Fibroblast of lung (primary cell): ENCODE data around the gene C1QTNF4. TPM values are rescaled to one million over a fixed set of nuclear protein-coding genes. Genes with fewer than 3 reads are reported as not detected.
A peak's percentile ranks its signal among the peaks of the same experiment; 100 is the strongest.

Experiments
- DNase-seq, 2 donors: peaks; one replicate each; pipeline versions ENCODE4 v3.0.0 to v3.0.0-alpha.2; 2010; ENCODE audit warnings: low read depth in 2 of 2
- H2AFZ ChIP-seq: 2 replicates; pipeline ENCODE4 v1.5.1; 2012; ENCODE audit warnings: low read length, control low read depth, inconsistent platforms
- H3K27ac ChIP-seq: 2 replicates; pipeline ENCODE4 v1.5.1; 2011; ENCODE audit warnings: low read length, control low read depth; ENCODE audit not compliant: insufficient read depth
- H3K27me3 ChIP-seq: 2 replicates; pipeline ENCODE4 v1.5.1; 2011; ENCODE audit warnings: mild to moderate bottlenecking, low read length; ENCODE audit not compliant: control insufficient read depth, insufficient read depth
- H3K36me3 ChIP-seq: 2 replicates; pipeline ENCODE4 v1.5.1; 2011; ENCODE audit warnings: low read length; ENCODE audit not compliant: control insufficient read depth, insufficient read depth
- H3K4me1 ChIP-seq: 2 replicates; pipeline ENCODE4 v1.5.1; 2011; ENCODE audit warnings: low read length; ENCODE audit not compliant: control insufficient read depth, insufficient read depth; ENCODE audit errors: extremely low read depth
- H3K4me2 ChIP-seq: 2 replicates; pipeline ENCODE4 v1.5.1; 2011; ENCODE audit warnings: low read length, control low read depth; ENCODE audit not compliant: insufficient read depth; ENCODE audit errors: extremely low read depth
- H3K4me3 ChIP-seq, 4 experiments: fragments of 200-600 bp in 1 of 4; sonication (generic) in 1 of 4; replicated peaks in 1 of 4; 2 replicates each; pipeline ENCODE4 v1.5.1; 2011 to 2016; ENCODE audit warnings: low read length in 4 of 4, low read depth in 3 of 4, mild to moderate bottlenecking in 3 of 4, control low read depth in 2 of 4, inconsistent platforms in 1 of 4, mixed read lengths in 1 of 4; ENCODE audit not compliant: insufficient read depth in 1 of 4; ENCODE audit errors: control extremely low read depth in 1 of 4
- H3K79me2 ChIP-seq: 2 replicates; pipeline ENCODE4 v1.5.1; 2012; ENCODE audit warnings: mild to moderate bottlenecking, low read length, inconsistent platforms; ENCODE audit not compliant: control insufficient read depth, insufficient read depth
- H3K9ac ChIP-seq: 2 replicates; pipeline ENCODE4 v1.5.1; 2011; ENCODE audit warnings: mild to moderate bottlenecking, low read length, control low read depth; ENCODE audit not compliant: insufficient read depth
- H3K9me3 ChIP-seq: 2 replicates; pipeline ENCODE4 v1.5.1; 2012; ENCODE audit warnings: low read depth, low read length; ENCODE audit not compliant: control insufficient read depth, insufficient read depth
- H4K20me1 ChIP-seq: 2 replicates; pipeline ENCODE4 v1.5.1; 2011; ENCODE audit warnings: low read length; ENCODE audit not compliant: control insufficient read depth, insufficient read depth; ENCODE audit errors: extremely low read depth
- EZH2 ChIP-seq: IDR thresholded peaks from 2 replicates; pipeline ENCODE4 v1.5.1; 2012; ENCODE audit warnings: low read length, control low read depth, mild to moderate bottlenecking; ENCODE audit errors: missing control alignments
- polyA plus RNA-seq, 2 donors: library from polyadenylated mRNA; depleted of rRNA in 1 of 2; stranded (reverse) in 1 of 2; unstranded in 1 of 2; fragments of >200 nt; gene quantifications; 2 replicates each; pipeline ENCODE4 v1.2.1, GENCODE V29; 2011 to 2012; ENCODE audit warnings: missing spikeins in 1 of 2
- total RNA-seq: library from RNA; depleted of rRNA; stranded (reverse); fragments of >200 nt; gene quantifications from 2 replicates; pipeline ENCODE4 v1.2.1, GENCODE V29; 2014
- TF ChIP-seq, protein P1 (sequence below), 2 donors: IDR thresholded peaks in 1 of 2; conservative IDR thresholded peaks in 1 of 2; 1 replicate in 1 of 2; 2 replicates in 1 of 2; pipeline ENCODE4 v1.5.1; 2011 to 2012; ENCODE audit warnings: low read length in 2 of 2, control low read depth in 1 of 2, inconsistent platforms in 1 of 2, low read depth in 1 of 2, mild to moderate bottlenecking in 1 of 2

The C1QTNF4 gene
- total and polyA plus RNA-seq, 2 donors (not counting 1 experiment from before 2014, with no cell fraction given) = under 0.01 TPM; not detected in 1

DNA sequence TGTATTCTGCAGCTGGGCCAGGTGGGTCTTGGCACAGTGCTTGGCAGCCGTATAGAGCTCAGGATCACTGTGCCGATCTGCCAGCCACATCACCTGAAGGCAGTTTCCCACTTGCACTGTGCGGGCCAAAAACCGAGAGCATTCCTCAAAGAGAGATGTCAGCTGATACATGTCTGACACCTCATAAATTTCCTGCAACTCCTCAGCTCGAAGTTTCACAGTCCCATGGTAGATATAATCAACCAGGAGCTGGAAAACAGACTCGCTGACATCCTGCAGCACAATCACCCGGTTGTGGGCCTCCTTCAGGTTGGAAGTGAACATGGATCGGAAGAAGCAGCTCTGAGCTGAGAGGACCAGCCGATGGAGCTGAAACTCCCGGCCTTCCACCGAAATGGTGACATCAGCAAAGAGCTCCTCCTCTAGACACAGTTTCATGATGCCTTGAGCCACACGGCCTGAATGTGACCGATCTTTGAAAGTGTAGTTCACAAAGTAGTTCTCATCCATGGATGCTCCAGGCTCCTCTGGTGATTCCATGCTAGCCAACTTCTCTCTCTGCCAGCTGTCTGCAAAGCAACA is 16.7 kb downstream of the C1QTNF4 start:
- TF ChIP-seq, protein P1, sequence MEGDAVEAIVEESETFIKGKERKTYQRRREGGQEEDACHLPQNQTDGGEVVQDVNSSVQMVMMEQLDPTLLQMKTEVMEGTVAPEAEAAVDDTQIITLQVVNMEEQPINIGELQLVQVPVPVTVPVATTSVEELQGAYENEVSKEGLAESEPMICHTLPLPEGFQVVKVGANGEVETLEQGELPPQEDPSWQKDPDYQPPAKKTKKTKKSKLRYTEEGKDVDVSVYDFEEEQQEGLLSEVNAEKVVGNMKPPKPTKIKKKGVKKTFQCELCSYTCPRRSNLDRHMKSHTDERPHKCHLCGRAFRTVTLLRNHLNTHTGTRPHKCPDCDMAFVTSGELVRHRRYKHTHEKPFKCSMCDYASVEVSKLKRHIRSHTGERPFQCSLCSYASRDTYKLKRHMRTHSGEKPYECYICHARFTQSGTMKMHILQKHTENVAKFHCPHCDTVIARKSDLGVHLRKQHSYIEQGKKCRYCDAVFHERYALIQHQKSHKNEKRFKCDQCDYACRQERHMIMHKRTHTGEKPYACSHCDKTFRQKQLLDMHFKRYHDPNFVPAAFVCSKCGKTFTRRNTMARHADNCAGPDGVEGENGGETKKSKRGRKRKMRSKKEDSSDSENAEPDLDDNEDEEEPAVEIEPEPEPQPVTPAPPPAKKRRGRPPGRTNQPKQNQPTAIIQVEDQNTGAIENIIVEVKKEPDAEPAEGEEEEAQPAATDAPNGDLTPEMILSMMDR (conservative IDR thresholded peaks at IDR 0.05 in 1 of 2, IDR thresholded peaks at IDR 0.05 in 1 of 2; ENCODE audit: low read depth in 1 of 2, low read length in 2 of 2) = no peak
- TF ChIP-seq EZH2 = no peak
- Histone ChIP-seq H4K20me1 (no peaks in the 10 kb centered on the region), H3K4me3 (peak overlapping the region; percentile 96 to 100 (median 99)), H3K27ac (peak overlapping the region; percentile 93), H3K9me3 (no peaks in the 10 kb centered on the region), H3K4me1 (peaks cover 18% of the 10 kb centered on the region), H3K27me3 (no peaks in the 10 kb centered on the region), H2AFZ (no peak overlapping the region), H3K9ac (no peak overlapping the region), H3K79me2 (peaks cover 43% of the 10 kb centered on the region), H3K36me3 (peaks cover 19% of the 10 kb centered on the region), H3K4me2 (peak overlapping the region; percentile 91)
- DNase-seq = no peak

GRCh38 chr11:47573321-47573720 is 20.9 kb downstream of the C1QTNF4 start:
- no peak overlapping the region for H3K27ac ChIP-seq
- no peaks in the 10 kb centered on the region for H4K20me1 ChIP-seq
- no peak overlapping the region for H3K4me3 ChIP-seq
- H3K27me3 ChIP-seq = no peaks in the 10 kb centered on the region
- no peak for DNase-seq
- H3K4me1 ChIP-seq = peaks cover 24% of the 10 kb centered on the region
- H3K9me3 ChIP-seq = no peaks in the 10 kb centered on the region
- H2AFZ ChIP-seq = no peak overlapping the region
- H3K79me2 ChIP-seq = peaks cover 26% of the 10 kb centered on the region
- no peak overlapping the region for H3K9ac ChIP-seq
- peaks cover 16% of the 10 kb centered on the region for H3K36me3 ChIP-seq
- H3K4me2 ChIP-seq = no peak overlapping the region
- TF ChIP-seq EZH2 = no peak
- TF ChIP-seq, protein P1 (conservative IDR thresholded peaks at IDR 0.05 in 1 of 2, IDR thresholded peaks at IDR 0.05 in 1 of 2; ENCODE audit: low read depth in 1 of 2, low read length in 2 of 2) = no peak

DNA sequence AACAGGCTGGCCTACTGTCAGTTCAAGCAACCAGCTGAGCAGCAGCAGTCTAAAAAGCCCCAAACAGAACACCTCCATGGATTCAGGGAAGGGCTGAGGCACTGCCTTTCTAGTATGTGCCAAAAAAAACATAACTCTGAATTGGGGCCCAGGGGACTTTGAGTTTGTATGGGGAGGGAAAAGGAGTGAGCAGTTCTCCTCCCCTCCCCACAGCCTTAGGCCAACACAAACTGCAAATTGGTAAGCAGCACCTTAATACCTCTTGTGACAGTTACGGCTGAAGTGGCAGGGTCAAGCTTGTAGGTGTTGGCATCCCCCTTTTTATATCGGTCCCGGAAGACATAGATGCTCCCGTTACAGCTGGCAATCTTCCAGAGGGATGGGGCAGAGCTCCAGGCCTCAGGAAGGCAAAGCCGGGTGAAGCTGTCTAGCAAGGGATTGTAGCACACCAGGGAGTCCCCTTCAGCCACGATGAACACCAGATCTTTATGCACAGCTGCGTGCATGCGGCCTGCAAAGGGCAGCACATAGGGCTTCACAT is 21.4 kb downstream of the C1QTNF4 start:
- no peak for DNase-seq
- Histone ChIP-seq H3K27ac (peak overlapping the region; percentile 43), H2AFZ (no peak overlapping the region), H3K4me3 (no peak overlapping the region), H3K27me3 (no peaks in the 10 kb centered on the region), H3K9me3 (no peaks in the 10 kb centered on the region), H3K36me3 (peaks cover 16% of the 10 kb centered on the region), H4K20me1 (no peaks in the 10 kb centered on the region), H3K9ac (no peak overlapping the region), H3K4me1 (peaks cover 21% of the 10 kb centered on the region), H3K79me2 (peaks cover 22% of the 10 kb centered on the region), H3K4me2 (peak overlapping the region; percentile 35)
- TF ChIP-seq, protein P1 (conservative IDR thresholded peaks at IDR 0.05 in 1 of 2, IDR thresholded peaks at IDR 0.05 in 1 of 2; ENCODE audit: low read depth in 1 of 2, low read length in 2 of 2) = no peak
- TF ChIP-seq EZH2 = no peak
